SW480 (cell line): Measurements from ENCODE around the gene TRPM3.
"Not testable (repeated sequence)": the region's sequence is repeated elsewhere in the genome, so short reads cannot be mapped to it uniquely, and the experiment has no call there.

Source experiments
- DNase-seq: peaks from one replicate; pipeline ENCODE4 v3.0.0-alpha.2; 2016; ENCODE audit warnings: low spot score

Gene TRPM3

DNA sequence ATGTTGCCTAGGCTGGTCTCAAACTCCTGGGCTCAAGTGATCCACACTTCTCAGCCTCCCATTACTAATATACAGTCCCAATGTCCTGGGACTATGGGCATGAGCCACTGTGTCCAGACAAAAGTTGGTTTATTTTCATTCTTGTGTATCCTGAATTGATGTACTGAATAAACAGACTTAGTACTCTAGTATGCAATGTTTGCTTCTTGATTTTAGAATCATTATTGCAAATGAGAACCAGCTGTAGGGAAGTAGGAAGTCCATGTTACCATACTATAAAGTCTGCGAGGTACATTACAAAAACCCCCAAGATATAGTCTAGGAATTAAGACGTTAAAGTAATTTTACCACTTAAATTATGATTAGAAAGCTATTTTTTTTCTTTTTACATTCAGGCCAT, 372.4 kb downstream of the TRPM3 start:
- no peak for DNase-seq

DNA sequence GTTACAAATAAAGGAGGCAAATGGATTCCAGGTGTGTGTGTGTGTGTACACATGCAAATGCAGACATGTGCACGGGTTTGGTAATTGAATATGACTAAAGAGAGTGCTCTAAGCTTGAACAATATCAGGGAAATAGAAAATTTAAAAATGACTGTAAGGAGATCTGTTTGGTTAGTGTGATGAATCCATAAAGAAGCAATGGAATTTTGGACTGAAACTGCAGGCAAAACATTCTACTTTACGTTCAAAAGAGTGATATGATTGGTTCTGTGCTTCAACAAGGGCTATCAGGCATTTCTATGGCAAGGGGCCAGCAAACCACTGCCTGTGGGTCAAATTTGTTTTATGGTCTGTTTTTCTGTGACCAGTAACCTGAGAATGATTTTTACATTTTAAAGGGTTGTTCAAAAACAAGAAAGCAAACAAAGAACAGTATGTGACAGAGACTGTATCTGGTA, 374.1 kb downstream of the TRPM3 start:
- no peak for DNase-seq

DNA sequence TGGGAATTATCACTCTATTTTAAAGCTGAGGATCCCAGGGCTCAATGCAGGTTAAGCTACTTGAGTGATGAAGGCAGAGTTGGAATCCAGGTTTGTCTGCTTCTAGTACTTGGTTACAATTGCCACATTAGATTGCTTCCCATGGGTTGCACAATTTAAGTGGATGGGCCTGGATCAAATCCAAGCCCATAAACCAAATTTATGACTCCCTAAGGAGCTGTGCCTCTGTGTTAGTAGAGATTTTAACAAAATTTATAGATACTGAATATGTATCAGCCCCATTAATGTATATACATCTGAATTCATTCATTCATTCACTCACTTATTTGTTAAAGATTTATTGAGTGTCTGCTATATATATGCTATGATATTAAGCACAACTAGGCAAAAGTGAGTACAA, 374.7 kb downstream of the TRPM3 start:
- DNase-seq: no peak

DNA sequence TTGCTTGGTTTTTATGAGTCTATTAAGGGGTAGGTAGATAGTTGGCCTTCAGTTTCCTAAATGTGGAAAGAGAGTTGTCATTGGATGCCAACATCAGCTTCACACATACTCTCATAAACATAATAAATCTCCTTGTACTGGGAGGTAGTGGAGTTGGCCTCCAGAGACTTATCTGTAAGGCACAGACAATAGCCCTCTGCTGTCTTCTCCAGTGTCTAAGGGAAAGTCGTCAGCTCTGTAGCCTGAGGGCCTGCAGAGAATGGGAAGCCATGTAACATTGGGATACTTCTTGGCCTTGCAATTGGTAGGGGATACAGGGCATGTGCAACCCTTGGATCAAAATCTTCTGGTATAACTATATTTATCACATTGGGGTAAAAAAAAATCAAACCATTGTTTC, 375.1 kb downstream of the TRPM3 start:
- DNase-seq: no peak

DNA sequence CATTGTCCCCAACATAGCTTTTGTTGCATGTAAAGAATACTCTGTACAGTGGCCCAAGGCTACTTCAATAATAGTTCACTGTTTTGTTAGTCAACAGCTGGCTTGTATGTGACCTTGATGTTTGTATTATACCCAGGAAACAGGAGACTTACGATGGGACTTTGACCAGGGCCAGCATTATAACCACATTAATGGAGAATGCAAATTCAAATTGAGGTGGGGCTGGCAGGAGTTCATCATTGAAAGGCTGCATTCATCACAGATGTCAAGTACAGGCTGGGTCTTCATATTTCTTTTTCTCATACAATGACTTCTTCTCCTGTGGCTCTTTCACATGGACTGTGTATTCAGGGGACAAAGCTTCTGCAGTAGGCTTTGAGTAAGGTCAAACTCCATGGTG, 396.6 kb downstream of the TRPM3 start:
- DNase-seq: not testable (repeated sequence)

DNA sequence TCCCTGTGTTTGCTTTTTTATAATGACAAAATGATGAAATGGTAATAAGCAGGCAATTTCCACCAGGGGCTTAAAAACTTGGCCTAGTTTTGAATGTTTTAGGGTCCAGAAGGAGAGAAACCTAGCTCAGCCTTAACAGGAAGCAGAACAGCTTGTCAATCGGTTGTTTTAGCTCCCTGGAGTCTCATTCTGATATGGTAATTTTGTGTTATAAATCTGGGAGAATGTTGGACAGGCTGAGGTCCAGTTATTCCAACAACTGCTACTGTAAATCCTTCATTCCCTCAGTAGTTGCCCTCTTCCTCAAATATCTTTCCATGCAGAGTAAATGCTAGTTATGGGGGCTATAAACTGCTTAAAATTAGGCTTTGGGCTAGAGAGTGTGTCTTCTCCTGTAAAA, 397.4 kb downstream of the TRPM3 start:
- not testable (repeated sequence) for DNase-seq

DNA sequence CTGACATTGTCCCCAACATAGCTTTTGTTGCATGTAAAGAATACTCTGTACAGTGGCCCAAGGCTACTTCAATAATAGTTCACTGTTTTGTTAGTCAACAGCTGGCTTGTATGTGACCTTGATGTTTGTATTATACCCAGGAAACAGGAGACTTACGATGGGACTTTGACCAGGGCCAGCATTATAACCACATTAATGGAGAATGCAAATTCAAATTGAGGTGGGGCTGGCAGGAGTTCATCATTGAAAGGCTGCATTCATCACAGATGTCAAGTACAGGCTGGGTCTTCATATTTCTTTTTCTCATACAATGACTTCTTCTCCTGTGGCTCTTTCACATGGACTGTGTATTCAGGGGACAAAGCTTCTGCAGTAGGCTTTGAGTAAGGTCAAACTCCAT, 414.6 kb downstream of the TRPM3 start:
- DNase-seq: not testable (repeated sequence)

DNA sequence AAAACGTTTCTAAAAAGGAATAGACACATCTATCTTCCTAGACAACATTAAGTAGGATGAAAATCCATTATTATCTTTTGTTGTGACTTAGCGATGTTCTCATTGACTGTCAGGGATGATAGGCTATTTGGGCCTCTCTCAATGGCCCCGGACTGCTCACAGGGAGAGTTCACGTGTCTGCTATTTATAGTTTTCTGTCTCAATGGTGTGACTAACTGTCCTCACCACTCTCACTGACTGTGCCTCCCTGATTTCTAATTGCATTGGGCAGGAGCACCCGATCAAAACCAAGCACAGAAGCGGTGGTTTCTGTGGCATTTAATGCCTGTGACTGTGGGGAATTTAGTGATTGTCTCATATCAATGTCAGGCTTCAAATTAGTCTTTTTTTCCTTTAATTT, 420.3 kb downstream of the TRPM3 start:
- DNase-seq: peak; percentile 41

DNA sequence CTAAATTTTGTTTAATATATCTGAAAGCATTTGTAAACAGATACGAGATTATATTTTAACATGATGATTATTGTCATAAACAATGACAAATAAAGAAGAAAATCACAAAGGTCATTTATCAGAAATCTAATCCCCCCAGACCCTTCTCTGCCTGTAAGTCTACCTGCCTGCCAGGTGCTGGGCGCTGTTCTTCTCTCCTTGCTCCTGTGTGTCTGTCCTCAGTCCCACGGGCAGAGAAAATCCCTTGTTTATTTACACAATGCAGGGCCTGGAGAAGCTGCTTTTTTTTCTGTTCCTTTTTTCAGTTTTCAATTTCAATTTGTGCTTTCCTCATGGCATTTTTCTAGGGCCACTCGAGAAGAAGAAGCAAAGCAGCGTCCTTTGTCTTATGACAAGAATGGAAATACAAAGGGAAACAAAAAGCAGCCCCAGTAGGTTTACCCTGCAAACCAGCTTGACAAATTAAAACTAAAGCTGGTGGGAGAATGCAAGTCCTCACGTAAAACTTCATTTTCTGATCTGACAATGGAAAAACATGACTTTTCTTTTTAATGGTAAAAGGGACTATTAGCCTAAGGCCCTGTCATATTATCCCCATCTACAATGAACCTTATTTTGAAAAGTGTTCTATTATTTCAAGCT, 424.6 kb downstream of the TRPM3 start:
- no peak for DNase-seq

DNA sequence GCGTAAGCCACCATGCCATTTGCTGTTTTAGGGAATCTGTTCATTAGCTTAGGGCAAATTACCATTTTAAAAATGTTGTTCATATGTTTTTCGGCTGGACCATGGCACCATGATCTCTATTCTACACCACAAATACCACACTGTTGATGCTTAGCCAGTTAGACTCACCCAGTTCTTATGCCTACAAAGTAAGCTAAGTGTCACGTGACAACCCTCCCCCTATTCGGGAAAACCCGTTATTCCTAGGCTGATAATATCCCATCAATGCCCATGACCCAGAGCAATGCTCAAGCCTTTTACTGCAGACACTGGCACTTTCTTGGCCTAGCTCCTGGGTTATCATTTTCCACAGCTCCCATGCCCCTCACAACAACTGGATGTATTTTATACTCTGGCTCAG, 426.7 kb downstream of the TRPM3 start:
- no peak for DNase-seq

DNA sequence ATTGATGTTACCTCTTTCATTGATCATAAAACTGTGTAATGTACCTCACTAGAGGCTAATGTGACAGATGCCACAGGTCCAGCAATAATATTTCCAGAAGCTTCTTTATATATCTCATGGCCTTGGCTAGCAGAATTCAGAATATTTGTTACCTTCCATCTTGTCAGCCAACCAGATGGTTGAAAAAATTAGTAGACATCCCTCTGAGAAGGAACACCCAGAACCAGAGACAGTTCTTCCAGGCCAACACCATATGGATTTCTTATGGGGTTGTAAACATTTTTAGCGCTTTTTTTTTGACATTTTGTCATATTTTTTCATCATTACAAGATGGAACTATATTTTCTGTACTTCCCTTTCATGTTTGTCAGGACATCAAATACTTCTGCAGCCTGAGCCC, 428.2 kb downstream of the TRPM3 start:
- DNase-seq: no peak

DNA sequence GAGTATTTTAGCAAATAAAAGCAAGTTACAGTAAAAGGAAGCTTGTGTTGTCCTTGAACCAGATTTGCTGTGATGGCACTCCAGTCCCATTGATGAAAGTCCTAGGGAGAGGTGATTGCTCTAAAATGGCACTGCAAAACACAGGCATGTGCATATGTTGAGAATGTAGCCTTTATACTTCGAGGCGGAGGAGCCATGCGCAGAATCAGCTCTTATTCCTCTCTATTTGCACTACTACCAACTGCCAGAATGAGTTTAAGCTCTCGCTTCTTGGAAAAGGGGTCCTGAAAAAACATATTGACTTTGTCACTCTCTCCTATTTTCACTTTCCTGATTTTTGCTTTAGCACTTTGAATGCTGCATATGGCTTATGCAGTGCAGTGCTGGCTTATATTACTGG, 429.0 kb downstream of the TRPM3 start:
- no peak for DNase-seq

DNA sequence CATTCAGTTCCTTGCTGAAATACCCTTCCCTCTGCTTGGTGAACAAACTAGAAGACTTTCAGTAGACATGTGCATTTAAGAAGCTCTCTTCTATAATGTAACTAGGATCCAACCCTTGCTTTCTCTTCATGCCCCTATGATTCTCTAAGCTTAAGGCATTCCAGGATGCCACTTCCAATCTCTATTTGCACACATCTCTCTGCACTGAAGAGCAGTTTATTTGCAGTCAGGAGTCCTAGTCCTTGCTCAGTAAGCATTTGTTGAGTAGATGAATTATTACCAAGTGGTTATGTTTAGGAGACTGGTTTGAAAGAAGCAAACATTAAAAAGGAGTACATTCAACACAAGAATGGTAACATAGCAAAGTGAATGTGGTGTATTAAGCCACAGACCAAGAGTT, 432.7 kb downstream of the TRPM3 start:
- no peak for DNase-seq

DNA sequence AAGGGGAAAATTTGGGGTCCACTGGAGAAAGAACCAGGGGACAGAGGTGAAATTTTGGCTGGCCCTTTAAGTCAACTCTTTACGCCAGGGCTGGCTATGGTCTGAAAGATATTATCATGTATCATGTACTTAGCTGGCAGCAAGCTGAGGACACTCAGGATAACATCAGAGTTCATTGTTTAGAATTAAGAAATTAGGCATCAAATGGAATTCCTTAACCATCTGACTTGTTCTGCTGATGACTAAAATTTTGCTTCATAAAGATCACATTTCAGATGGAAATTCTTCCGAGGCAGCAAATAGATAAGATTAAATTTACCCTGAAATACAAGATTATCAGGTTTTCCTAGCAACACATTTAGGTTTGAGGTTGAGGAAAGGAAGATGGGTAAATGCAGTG, 437.6 kb downstream of the TRPM3 start:
- no peak for DNase-seq

DNA sequence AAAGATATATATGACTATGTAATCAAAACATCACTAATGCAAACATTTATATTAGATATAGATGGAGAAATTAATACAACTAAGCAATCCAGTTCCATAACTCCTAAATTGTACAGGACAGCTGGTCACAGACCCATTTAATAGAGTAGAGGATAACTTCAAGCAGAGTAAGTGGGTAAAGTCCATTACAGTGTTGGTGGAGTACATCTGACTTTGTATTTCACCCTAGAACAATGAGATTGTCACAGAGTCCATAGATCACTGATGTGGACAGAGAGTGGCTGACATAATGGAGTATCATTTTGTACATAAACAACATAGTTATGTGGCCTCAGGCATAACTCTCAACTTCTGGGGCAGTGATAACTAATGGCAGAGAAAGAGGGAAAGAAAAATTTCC, 439.1 kb downstream of the TRPM3 start:
- no peak for DNase-seq

DNA sequence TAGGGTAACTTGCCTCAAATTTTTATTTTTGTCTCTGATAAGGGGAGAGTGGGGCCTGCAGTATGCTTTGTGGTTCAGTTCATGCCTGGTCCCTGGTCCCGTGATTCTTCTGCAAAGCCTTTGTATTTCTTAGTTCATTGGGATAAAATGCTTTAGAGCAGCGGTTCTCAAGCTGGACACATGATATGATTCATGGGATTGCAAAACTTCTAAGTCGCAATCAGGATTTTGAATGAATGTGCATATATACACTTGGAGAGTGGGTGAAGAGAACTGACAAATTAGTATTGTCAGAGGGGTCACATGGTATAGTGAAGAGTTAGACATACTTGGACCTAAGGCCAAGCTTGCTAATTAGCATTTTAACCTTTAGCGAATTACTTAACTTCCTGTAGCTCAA, 441.6 kb downstream of the TRPM3 start:
- DNase-seq: no peak

DNA sequence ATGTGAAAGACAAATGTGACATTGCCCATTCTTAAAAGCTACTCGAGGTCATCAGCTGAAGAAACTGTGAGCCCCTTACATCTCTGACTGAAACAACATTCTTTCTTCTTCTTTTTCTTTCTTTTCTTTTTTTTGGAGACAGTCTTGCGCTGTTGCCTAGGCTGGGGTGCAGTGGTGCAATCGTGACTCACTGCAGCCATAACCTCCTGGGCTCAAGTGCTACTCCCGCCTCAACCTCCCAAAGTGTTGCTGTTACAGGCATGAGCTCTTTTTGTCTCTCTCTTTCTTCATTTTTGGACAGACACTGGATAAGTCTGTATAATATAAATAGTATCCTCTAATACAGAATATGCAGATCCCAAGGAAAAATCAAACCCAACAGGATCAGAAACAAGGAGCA, 443.3 kb downstream of the TRPM3 start:
- DNase-seq: no peak

DNA sequence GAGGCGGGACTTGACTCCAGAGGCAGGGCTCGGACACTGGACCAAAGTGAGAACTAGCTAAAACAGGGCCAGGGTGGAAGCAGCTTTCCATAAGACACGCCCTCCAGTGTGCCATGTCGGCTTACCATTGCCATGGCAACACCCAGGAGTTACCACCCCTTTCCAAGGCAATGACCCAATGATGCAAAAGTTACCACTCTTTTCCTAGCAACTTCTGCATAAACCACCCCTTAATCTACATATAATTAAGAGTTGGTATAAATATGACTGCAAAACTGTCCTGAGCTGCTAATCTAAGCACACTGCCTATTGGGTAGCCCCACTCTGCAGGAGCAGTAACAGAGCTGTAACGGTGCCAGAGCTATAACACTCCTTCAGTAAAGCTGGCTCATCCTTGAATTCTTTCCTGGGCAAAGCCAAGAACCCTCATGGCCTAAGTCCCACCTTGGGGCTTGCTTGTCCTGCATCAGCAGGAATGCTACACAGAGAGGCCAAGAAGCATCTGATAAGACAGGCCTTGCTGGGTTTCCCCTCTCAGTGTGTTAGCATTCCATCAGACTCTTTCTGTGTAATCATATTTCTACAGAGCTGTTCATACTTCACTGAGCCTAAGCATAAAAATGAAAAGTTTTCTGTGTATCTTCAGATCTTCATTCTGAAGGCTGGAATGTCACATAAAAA, 444.2 kb downstream of the TRPM3 start:
- no peak for DNase-seq

DNA sequence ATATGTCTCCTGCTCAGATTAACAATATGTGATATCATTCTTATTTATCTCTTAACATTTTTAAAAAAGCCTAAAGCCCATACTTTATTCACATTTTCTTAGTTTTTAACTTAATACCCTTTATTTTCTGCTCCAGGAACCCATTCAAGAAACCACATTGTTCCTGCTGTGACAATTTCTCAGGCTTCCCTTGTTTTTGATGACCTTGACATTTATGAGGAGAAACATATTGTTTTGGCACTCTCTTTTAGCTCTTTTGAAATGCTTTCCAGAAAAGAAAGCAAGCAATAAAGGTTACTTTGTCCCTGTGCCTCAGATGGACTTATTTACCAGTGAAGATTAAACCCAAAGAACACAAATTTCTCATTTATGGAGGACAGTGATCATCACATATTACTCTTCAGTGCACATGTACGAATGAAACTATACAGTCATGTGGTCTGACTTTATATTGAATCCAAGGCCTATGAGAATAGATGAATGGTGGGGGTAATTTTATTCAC, 445.5 kb downstream of the TRPM3 start:
- no peak for DNase-seq

DNA sequence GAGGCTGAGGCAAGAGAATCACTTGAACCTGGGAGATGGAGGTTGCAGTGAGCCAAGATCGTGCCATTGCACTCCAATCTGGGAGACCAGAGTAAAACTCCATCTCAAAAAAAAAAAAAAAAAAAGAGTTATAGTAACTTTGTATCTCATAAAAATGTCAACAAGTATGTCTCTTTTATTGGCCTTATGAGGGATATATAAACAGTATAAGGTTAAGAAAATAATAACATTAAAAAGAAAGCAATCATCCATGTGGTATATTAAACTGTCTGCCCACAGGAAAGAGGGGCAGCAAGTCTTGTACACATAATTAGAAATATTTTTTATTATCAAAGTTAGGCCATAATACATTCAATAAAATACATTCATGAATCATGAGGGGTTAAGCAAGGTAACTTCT, 447.6 kb downstream of the TRPM3 start:
- DNase-seq: no peak

DNA sequence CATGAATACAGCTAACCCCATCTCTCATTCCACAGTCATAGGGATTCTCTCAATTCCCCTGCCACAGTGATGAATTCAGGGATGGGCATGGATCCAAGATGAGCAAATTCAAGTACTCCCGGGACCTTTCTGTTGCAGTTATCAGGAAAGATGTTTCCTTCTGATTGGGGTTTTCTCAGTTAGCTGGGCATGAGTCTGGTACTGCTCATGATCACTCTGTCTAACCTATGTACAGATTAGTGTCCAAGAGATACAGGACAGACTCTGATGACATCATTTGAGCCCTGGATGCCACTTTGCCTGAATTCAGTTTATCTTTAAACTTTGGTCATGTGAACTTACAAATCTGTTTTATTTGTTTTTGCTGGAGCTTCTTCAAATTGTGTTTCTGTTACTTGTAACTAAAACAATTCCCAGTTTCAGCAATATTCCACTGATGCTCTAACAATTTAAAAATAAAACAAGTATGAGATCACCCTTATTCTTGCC, 449.2 kb downstream of the TRPM3 start:
- DNase-seq: no peak

DNA sequence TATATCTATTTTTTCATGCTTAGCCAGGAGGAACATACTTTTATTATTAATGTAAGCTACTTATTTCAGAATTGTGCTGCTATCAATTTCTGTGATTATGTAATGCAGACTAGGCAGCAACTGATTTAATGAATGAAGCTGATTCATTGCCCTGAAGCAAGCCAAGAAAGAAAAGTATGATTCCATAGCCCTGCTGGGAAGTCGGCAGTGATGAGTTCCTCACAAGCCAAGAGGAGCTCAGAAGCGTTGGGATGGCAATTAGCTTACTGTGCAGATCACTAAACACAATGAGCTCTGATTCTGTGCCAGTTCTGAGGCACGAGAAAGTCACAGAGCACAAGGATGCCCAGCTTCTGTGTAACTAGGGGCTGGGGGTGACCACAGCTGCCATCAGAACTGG, 452.7 kb downstream of the TRPM3 start:
- no peak for DNase-seq

DNA sequence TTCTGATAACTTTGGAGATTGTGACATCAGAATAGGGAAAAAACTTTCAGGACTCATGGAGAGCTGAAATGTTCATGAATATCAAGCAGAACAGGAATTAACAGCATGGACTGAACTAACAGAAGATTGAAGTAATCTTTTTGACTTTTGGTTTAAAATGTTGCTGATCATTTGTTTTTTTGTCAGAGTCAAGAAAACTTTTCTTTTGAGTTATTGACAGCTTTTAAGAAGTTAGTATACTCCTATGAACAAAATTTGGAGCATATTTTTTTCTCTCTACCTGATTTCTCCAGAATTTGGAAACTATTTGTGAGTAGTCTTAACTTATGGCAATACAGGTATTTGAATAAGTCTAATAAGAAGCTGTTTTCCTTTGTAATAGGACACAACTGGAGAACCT, 462.7 kb downstream of the TRPM3 start:
- no peak for DNase-seq

DNA sequence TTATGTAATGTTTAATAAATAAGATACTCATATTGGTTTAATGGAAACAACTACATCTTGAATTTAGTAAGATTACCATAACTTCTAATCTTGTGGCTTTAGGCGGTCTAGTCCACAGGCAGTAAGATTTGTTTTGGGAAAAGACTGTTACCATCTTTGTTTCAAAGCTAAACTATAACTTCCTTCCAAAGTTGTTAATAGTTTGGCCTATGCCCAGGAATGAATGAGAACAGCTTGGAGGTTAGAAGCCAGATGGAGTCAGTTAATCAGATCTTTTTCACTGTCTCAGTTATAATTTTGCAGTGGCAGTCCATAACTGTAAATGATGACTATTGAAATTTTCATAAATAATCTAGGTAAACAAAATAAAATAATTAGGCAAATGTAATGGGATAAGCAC, 465.1 kb downstream of the TRPM3 start:
- no peak for DNase-seq
